Tibial nerve (tissue), 4 donors: ENCODE data around the gene USP17L17. TPM values are rescaled to one million over a fixed set of nuclear protein-coding genes. Genes with fewer than 3 reads are reported as not detected.
"Not testable (repeated sequence)": the region's sequence is repeated elsewhere in the genome, so short reads cannot be mapped to it uniquely, and the experiment has no call there.

ENCODE experiments used
- DNase-seq, 2 donors: peaks; one replicate each; pipeline ENCODE4 v3.0.0-alpha.2; 2019; ENCODE audit warnings: low spot score in 2 of 2
- H3K27ac ChIP-seq, 4 donors: fragments of 200-600 bp; sonication (generic) in 3 of 4; one replicate each; pipeline ENCODE4 v1.5.1; 2017 to 2019; ENCODE audit warnings: mild to moderate bottlenecking in 1 of 4
- H3K27me3 ChIP-seq, 2 donors: fragments of 200-600 bp; sonication (generic) in 1 of 2; one replicate each; pipeline versions ENCODE4 v1.5.1 to v1.6.0; 2017 to 2019
- H3K36me3 ChIP-seq, 3 donors: fragments of 200-600 bp; sonication (generic); one replicate each; pipeline ENCODE4 v1.5.1; 2018 to 2019
- H3K4me1 ChIP-seq, 4 donors: fragments of 200-600 bp; sonication (generic) in 3 of 4; one replicate each; pipeline ENCODE4 v1.5.1; 2017 to 2019
- H3K4me3 ChIP-seq, 4 donors: fragments of 200-600 bp; sonication (generic) in 3 of 4; one replicate each; pipeline ENCODE4 v1.5.1; 2017 to 2019; ENCODE audit warnings: mild to moderate bottlenecking in 1 of 4, moderate library complexity in 1 of 4
- H3K9me3 ChIP-seq, 4 donors: fragments of 200-600 bp; sonication (generic) in 3 of 4; one replicate each; pipeline ENCODE4 v1.5.1; 2017 to 2019
- WGBS, 2 donors: methylation state at CpG; one replicate each; pipeline ENCODE4 v1.1.5; 2018; 5-methylcytosine and 5-hydroxymethylcytosine counted together
- total RNA-seq, 4 donors: library from RNA; depleted of rRNA; stranded (reverse); fragments of >200 nt; gene quantifications; one replicate each; pipeline ENCODE4 v1.1.0, GENCODE V29; 2016

Gene USP17L17
- total RNA-seq, 4 donors from 2014 or later = not detected

GRCh38 chr4:9262572-9262971 lies 18.9 kb downstream of the USP17L17 start, which contains the start of gene USP17L21:
USP17L21 (plus strand) TSS chr4:9262872; CDS start chr4:9262872, 0 bp downstream.
- not testable (repeated sequence) for H3K9me3 ChIP-seq, H3K4me3 ChIP-seq, DNase-seq, H3K27ac ChIP-seq, H3K36me3 ChIP-seq, H3K4me1 ChIP-seq, H3K27me3 ChIP-seq
- no CpG with 5 or more reads among the region's 13 CpGs for WGBS, 2 donors

- not testable (repeated sequence) for H3K9me3 ChIP-seq
Observed at GRCh38 chr4:9267319-9267718, 23.6 kb downstream of the USP17L17 start, which contains the start of gene USP17L22. USP17L22 (plus strand) TSS chr4:9267619; CDS start chr4:9267619, 0 bp downstream.

GRCh38 chr4:9271719-9272118 lies 28.0 kb downstream of the USP17L17 start:
- not testable (repeated sequence) for H3K4me1 ChIP-seq, H3K9me3 ChIP-seq, H3K27me3 ChIP-seq, H3K27ac ChIP-seq, H3K36me3 ChIP-seq, H3K4me3 ChIP-seq
- DNase-seq = peak; percentile 53 to 57
- WGBS, 2 donors = 88 to 89% methylated on average over 8 of the region's 10 CpGs

More at GRCh38 chr4:9267319-9267718, 23.6 kb downstream of the USP17L17 start, which contains the start of gene USP17L22:
- not testable (repeated sequence) for H3K4me3 ChIP-seq, H3K27ac ChIP-seq, H3K36me3 ChIP-seq, DNase-seq, H3K27me3 ChIP-seq, H3K4me1 ChIP-seq
- no CpG with 5 or more reads among the region's 15 CpGs for WGBS, 2 donors

Other genes starting within 250 kb of the USP17L17 start
- not detected for gene FAM90A26, start 73.5 kb upstream of the USP17L17 start, total RNA-seq
- gene USP17L10, start 33.2 kb upstream of the USP17L17 start, total RNA-seq = not detected
- not detected for gene USP17L11, start 28.5 kb upstream of the USP17L17 start, total RNA-seq
- not detected for gene USP17L12, start 23.7 kb upstream of the USP17L17 start, total RNA-seq
- gene USP17L13, start 19.0 kb upstream of the USP17L17 start, total RNA-seq = not detected
- gene USP17L15, start 9.5 kb upstream of the USP17L17 start, total RNA-seq = not detected
- gene USP17L18, start 4.8 kb downstream of the USP17L17 start, total RNA-seq = not detected
- gene USP17L19, start 9.5 kb downstream of the USP17L17 start, total RNA-seq = not detected
- gene USP17L20, start 14.2 kb downstream of the USP17L17 start, total RNA-seq = not detected
- not detected for gene USP17L21, start 19.0 kb downstream of the USP17L17 start, total RNA-seq
- gene USP17L22, start 23.7 kb downstream of the USP17L17 start, total RNA-seq = not detected
- not detected for gene USP17L24, start 81.3 kb downstream of the USP17L17 start, total RNA-seq
- not detected for gene USP17L25, start 86.0 kb downstream of the USP17L17 start, total RNA-seq
- gene USP17L26, start 90.8 kb downstream of the USP17L17 start, total RNA-seq = not detected
- not detected for gene USP17L5, start 95.5 kb downstream of the USP17L17 start, total RNA-seq
- gene USP17L27, start 100.3 kb downstream of the USP17L17 start, total RNA-seq = not detected
- not detected for gene USP17L28, start 105.0 kb downstream of the USP17L17 start, total RNA-seq
- gene USP17L29, start 109.8 kb downstream of the USP17L17 start, total RNA-seq = not detected
- not detected for gene USP17L30, start 119.2 kb downstream of the USP17L17 start, total RNA-seq
- not detected for gene DEFB131A, start 200.5 kb downstream of the USP17L17 start, total RNA-seq